IPS DF 19.7 (cell line): Measurements from ENCODE around the gene ACTL7A.
"Not testable (repeated sequence)": the region's sequence is repeated elsewhere in the genome, so short reads cannot be mapped to it uniquely, and the experiment has no call there.

Source experiments
- DNase-seq: peaks from one replicate; pipeline ENCODE4 v3.0.0-alpha.2; 2013; ENCODE audit warnings: low read depth, low spot score

The ACTL7A gene

DNA sequence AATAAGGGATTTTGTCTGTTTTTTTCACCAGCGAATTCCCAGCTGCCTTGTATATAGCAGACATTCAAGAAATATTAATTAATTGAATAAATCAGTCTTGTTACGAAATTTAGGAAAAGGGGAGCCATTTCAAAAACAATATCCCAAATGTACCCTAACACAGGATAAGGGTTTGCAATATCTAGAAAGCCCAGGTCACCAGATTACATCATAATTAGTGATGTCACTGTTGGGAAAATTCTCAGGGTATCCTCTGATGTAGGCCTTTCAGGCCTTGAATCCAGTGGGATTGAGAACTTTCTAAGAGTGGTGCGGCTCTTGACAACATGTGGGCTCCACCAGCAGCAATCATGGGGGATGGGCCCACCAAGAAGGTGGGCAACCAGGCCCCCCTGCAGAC lies at the start of gene ACTL7A:
ACTL7A (plus strand) TSS at position 270 of the 400 bp plus-strand sequence; CDS start at position 327, 57 bp downstream.
- no peak for DNase-seq

DNA sequence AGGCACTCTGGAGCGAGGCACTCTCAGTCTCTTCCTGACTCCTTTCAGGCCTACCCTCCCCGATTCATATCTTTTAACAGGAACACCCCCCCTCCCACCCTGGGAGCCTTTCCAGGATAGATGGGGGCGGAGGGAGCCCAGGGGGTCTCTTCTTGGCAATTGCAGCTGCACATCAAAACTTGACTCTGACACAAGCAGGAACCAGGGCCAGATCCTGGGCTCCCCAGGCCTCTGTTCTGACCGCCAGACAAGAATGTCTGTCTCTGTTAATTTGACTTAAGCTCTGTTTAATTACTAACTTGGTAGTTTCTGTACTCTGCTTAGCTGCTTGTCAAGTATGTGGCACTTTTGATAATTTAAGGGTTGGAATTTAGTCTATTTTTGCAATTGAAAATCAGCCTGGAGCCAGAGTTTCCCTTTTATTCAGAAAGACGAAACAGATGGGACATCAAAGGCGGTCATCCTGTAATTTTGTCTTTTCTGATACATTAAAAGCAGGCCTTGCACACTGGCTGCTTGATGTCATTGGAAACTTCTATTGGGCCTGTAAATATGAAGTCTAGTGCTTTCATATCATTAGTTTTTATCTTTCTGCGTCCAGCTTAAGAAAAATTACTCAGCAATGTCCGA lies 49.6 kb upstream of the ACTL7A start:
- no peak for DNase-seq

GRCh38 chr9:108813951-108814601 lies 48.0 kb upstream of the ACTL7A start:
- DNase-seq, result no peak

DNA sequence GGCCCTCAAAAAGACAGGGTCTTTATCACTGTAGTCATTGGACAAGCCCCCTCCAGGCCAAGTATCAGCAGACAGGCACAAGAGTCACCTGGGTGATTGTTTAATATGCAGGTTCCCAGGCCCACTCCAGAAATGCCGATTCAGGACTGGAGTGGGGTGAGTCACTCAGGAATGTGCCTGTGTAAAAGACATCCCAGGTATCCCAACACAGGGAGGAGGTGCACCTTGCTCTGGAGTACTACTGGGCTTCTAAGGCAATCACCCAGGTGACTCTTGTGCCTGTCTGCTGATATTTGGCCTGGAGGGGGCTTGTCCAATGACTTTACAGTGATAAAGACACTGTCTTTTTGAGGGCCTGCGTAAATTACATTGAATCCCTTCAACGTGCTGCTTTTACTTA lies 46.9 kb upstream of the ACTL7A start:
- no peak for DNase-seq

- DNase-seq, result no peak
These were observed 46.0 kb upstream of the ACTL7A start for GRCh38 chr9:108816037-108816436.

DNA sequence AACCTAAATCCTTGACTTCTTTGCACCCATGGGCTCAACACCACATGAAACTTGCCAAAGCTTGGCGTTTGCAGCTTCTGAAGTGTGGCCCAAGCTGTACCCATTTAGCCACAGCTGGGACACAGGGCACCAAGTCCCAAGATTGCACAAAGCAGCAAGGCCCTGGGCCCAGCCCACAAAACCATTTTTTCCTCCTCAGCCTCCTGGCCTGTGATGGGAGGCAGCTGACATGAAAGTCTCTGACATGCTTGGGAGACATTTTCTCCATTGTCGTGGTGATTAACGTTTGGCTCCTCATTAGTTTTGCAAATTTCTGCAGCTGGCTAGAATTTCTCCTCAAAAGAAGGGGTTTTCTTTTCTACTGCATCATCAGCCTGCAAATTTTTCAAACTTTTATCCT lies 38.2 kb upstream of the ACTL7A start:
- DNase-seq, result no peak

GRCh38 chr9:108830272-108830671 lies 31.8 kb upstream of the ACTL7A start:
- DNase-seq, result no peak

DNA sequence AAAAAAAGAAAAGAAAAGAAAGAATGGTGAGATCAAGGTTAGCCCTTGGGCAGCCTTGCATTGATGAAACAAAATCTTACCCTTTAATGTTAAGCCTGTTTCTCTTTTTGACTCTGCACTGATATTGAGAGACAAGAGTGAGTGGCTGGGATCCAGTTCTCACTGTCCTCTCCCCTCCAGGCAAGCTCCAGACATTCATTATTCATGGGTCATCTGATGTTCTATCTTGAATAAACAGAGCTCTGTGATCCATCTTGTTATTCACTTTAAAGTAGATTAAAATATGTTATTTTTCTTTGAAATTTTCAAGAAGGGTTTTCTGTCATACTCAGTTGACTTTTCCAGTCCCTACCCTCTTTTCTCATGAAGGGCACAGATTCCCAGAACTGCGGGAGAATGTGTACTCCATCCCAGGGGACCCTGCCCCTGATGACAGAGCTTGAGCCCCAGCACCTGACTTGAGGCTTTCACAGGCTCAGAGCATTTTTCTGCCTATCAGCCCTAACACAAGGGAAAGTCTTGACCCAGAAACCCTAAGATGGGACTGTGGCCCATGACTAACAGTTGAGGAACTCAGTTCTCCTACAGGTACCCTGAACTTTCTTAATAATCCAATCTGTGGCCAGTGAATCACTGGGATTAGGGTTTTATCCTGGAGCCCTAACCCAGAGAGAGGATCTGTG lies 30.4 kb upstream of the ACTL7A start:
- no peak for DNase-seq

DNA sequence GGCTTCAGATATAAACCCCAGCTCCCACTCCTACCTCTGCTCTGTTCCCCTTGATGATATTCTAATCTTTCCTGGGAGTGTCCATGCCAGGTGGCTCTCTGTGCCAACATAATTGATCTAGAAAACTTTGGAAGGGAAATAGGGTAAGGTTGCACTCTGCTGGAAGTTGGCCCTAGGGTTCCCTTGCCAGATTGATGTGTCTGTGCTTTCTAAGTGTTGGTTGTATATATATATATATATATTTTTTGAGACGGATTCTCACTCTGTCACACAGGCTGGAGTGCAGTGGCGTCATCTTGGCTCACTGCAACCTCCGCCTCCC lies 29.9 kb upstream of the ACTL7A start:
- no peak for DNase-seq

DNA sequence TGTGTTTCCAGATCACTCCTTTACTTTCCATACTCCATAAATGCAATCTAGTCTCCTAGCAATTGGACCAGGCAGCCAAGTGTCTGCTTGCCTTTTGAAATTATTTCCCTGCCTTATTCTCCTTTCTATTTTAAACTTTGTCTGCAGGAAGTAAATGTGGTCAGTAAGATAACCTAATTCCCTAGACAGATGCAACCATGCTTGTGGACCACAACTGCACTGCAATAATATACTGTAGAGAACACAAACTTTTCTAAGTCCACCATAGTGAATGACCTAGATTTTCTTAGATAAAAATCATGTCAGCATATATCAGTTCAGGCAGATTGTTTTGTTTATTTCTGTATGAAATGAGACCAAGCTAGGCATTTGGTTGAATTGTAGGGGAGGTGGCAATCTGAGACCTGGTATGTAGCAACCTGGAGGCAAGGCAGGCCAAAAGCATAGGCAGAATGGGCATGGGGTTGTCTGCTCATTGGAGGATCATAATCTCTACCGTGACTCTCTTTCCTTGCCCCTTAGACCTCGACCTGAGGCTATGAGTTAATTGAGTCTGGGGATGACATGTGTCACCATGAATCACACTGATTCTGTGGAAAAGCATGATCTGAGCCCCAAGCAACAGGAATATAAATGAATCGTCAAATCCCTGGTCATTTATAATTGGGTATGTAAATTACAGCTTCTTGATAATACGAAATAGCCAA lies 27.0 kb upstream of the ACTL7A start:
- no peak for DNase-seq

DNA sequence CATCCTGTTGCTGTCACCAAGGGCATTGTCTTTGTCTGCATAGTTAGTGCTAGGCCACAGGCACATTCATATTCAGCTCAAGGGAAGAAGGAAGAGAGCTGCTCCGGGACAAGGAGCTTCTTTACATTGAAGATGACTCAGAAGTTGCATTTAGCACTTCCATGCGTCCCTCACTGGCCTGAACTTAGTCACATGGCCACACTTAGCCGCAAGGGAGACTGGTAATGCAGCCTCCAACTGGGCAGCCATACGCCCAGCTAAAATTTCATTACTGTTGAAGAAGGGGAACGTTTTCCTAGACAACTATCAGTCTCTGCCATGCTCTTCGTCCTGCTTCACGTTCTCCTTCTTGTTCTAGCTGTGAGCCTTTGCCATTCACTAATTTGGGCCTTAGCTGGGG lies 26.2 kb upstream of the ACTL7A start:
- DNase-seq, result no peak

DNA sequence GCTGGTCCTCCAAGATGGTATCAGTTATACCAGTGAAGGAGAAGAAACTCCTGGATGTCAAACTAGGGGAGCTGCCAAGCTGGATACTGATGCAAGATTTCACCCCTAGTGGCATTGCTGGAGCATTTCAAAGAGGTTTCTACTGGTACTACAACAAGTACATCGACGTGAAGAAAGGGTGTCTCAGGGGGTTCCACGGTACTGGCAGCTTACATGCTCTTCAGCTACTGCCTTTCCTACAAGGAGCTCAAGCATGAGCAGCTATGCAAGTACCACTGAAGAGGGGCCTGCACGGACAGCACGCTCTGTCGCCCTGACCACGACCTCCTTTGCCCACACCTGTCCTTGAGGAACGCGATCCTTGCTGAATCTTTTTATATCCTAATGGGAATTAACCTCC lies 25.7 kb upstream of the ACTL7A start:
- DNase-seq, result no peak

- no peak for DNase-seq
These were observed 25.3 kb upstream of the ACTL7A start for GRCh38 chr9:108836781-108837180.

- no peak for DNase-seq
These were observed 24.5 kb upstream of the ACTL7A start for GRCh38 chr9:108837530-108837929.

DNA sequence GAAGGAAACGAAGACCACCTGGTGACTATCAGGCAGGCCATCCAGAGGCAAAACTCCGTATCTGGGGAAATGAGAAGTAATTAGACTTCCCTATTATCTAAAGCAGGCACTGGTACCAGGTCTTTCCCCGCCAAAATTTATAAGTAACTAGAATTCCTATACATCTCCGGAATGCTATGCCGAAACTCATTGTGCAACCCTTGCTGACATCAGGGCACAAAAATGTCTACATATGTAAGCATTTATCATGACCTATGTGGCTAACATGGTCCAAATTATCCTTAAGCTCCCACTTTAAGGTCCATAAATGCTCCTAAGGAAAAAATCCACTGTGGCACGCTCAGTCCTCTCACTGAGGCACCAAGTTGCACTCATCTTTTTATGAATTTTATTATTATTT lies 24.0 kb upstream of the ACTL7A start:
- DNase-seq, result no peak

GRCh38 chr9:108839561-108839960 lies 22.5 kb upstream of the ACTL7A start:
- DNase-seq, result not testable (repeated sequence)

GRCh38 chr9:108842610-108843295 lies 19.3 kb upstream of the ACTL7A start:
- no peak for DNase-seq

- no peak for DNase-seq
These were observed 17.7 kb upstream of the ACTL7A start for GRCh38 chr9:108844391-108844790.

DNA sequence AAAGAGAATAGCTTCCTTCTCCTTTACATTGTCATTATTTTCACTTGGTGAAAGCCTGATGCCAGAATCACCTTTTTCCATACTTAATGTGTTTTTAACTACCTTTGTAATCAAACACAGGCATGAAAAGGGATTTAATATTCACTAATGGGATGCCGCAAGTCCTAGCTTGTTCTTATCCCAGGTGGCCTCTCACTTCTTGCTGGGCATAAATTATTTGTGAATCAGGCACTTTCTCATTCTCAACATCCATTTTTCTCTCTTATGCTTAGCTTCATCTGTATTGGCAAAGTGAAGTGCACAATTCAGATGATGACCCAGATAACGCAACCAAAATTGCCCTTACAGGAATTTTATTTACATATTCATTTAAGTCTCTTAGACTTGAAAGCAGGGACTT lies 17.2 kb upstream of the ACTL7A start:
- no peak for DNase-seq

DNA sequence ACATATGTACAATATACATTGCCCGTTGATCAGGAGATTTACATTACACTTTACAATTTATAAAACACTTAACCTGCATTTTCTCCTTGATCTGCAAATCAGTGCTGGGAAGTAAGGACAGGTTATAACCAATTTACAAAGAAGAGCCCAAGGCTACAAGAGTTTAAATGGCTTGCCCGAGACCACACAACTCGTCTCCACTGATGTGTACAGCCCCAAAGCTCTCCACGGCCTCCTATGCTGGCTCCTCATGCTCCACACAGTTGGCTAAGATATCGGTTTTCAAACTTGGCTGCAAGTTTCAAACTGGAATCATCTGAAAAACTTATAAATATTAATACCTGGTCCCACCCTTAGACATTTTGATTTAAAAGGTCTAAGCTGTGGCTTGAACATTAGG lies 16.6 kb upstream of the ACTL7A start:
- DNase-seq, result no peak

- DNase-seq, result no peak
These were observed 16.1 kb upstream of the ACTL7A start for GRCh38 chr9:108845947-108846346.

GRCh38 chr9:108848296-108848695 lies 13.8 kb upstream of the ACTL7A start:
- not testable (repeated sequence) for DNase-seq
